HG02759 (cell line): ENCODE measurements around the gene HOOK1.

ENCODE experiments used
- ATAC-seq: cut with Tn5 transposase; IDR thresholded peaks from one replicate; pipeline ENCODE4 v1.9.1; 2021; ENCODE audit warnings: mild to moderate bottlenecking, moderate library complexity; ENCODE audit not compliant: unreplicated experiment

HOOK1 gene

GRCh38 chr1:59814901-59815825 lies at the start of gene HOOK1:
Gene HOOK1, plus strand, starts transcription at chr1:59814949. Its CDS starts 169 bp downstream, at chr1:59815118.
- no peak for ATAC-seq

GRCh38 chr1:59765011-59765730 lies 49.6 kb upstream of the HOOK1 start:
- ATAC-seq, result no peak

GRCh38 chr1:59766227-59766855 lies 48.4 kb upstream of the HOOK1 start:
- ATAC-seq, result no peak

- no peak for ATAC-seq
Measured at GRCh38 chr1:59767119-59767518, 47.6 kb upstream of the HOOK1 start.

- ATAC-seq, result no peak
Measured at GRCh38 chr1:59768792-59769735, 45.7 kb upstream of the HOOK1 start.

- no peak for ATAC-seq
Measured at GRCh38 chr1:59769736-59770095, 45.0 kb upstream of the HOOK1 start.

- no peak for ATAC-seq
Measured at GRCh38 chr1:59771361-59771760, 43.4 kb upstream of the HOOK1 start.

- ATAC-seq, result no peak
Measured at GRCh38 chr1:59775480-59775879, 39.3 kb upstream of the HOOK1 start.

- ATAC-seq, result no peak
Measured at GRCh38 chr1:59776960-59777852, 37.5 kb upstream of the HOOK1 start.

GRCh38 chr1:59779949-59780348 lies 34.8 kb upstream of the HOOK1 start:
- no peak for ATAC-seq

GRCh38 chr1:59788825-59789224 lies 25.9 kb upstream of the HOOK1 start:
- no peak for ATAC-seq

- no peak for ATAC-seq
Measured at GRCh38 chr1:59798600-59798999, 16.1 kb upstream of the HOOK1 start.

- no peak for ATAC-seq
Measured at GRCh38 chr1:59803458-59804038, 11.2 kb upstream of the HOOK1 start.

- no peak for ATAC-seq
Measured at GRCh38 chr1:59804301-59804700, 10.4 kb upstream of the HOOK1 start.

GRCh38 chr1:59805554-59805953 lies 9.2 kb upstream of the HOOK1 start:
- ATAC-seq, result no peak

GRCh38 chr1:59814180-59814900 lies 409 bp upstream of the HOOK1 start:
- ATAC-seq, result peak; percentile 96

- no peak for ATAC-seq
Measured at GRCh38 chr1:59815892-59816291, 1.1 kb downstream of the HOOK1 start.

GRCh38 chr1:59816318-59816878 lies 1.6 kb downstream of the HOOK1 start:
- ATAC-seq, result no peak
